Measurements from ENCODE around the gene FBXO42. TPM values are rescaled to one million over a fixed set of nuclear protein-coding genes. Genes with fewer than 3 reads are reported as not detected.
A peak's percentile ranks its signal among the peaks of the same experiment; 100 is the strongest.

FBXO42 gene
- polyA plus RNA-seq, 2 of the 4 experiments (the other 2 are of a cell fraction) = 4.7 to 12.4 TPM

GRCh38 chr1:16218014-16218673, 134.1 kb downstream of the FBXO42 start:
- ChIA-PET CTCF (interaction anchor here (1.4 to 2.4 kb wide), 3 partner anchors 11 to 26 kb away, joined by 4 to 10 read pairs (median 9); no protein-coding TSS in a partner anchor), POLR2A (interaction anchor here (1.1 to 1.8 kb wide), 2 partner anchors 10 to 12 kb away, joined by 3 to 29 read pairs; no protein-coding TSS in a partner anchor)
- DNase-seq (ENCODE audit: low read depth in 1 of 2, low spot score in 1 of 2) (no peak), FAIRE-seq (no peak), ATAC-seq (no peak)
- 89% methylated on average over 7 of the region's 12 CpGs for WGBS (ENCODE audit: missing lambda C conversion rate)
- Histone ChIP-seq H3K9me3 (no peaks in the 10 kb centered on the region), H3K27ac (peak overlapping the region; percentile 70 to 81), H3K4me3 (peak overlapping the region; percentile 46; the same call in 1 of the 3 replicates), H3K4me1 (peaks cover 5% of the 10 kb centered on the region; the same call in 2 of the 3 replicates), H3K4me2 (peak overlapping the region; percentile 94)
- TF ChIP-seq ZFP36 (IDR thresholded peaks at IDR 0.05; ENCODE audit: borderline replicate concordance, partially characterized antibody) (no peak), ZNF302 (CRISPR knock-in tag; IDR thresholded peaks at IDR 0.05) (no peak), TP53 (CRISPR knock-in tag; IDR thresholded peaks at IDR 0.05) (no peak), HES2 (IDR thresholded peaks at IDR 0.05) (no peak), GATA3 (IDR thresholded peaks at IDR 0.05; ENCODE audit: borderline replicate concordance) (no peak), PHF8 (IDR thresholded peaks at IDR 0.05; ENCODE audit: borderline replicate concordance, low read depth) (no peak), POLR2A (IDR thresholded peaks at IDR 0.05; ENCODE audit: low read length) (no peak), MAFK (IDR thresholded peaks at IDR 0.05; ENCODE audit: partially characterized antibody) (no peak), NFE2L2 (conservative IDR thresholded peaks at IDR 0.05; ENCODE audit: low read length) (no peak), REST (IDR thresholded peaks at IDR 0.05) (no peak)
- TF ChIP-seq, protein P1, sequence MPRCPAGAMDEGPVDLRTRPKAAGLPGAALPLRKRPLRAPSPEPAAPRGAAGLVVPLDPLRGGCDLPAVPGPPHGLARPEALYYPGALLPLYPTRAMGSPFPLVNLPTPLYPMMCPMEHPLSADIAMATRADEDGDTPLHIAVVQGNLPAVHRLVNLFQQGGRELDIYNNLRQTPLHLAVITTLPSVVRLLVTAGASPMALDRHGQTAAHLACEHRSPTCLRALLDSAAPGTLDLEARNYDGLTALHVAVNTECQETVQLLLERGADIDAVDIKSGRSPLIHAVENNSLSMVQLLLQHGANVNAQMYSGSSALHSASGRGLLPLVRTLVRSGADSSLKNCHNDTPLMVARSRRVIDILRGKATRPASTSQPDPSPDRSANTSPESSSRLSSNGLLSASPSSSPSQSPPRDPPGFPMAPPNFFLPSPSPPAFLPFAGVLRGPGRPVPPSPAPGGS (IDR thresholded peaks at IDR 0.05) = no peak

DNA sequence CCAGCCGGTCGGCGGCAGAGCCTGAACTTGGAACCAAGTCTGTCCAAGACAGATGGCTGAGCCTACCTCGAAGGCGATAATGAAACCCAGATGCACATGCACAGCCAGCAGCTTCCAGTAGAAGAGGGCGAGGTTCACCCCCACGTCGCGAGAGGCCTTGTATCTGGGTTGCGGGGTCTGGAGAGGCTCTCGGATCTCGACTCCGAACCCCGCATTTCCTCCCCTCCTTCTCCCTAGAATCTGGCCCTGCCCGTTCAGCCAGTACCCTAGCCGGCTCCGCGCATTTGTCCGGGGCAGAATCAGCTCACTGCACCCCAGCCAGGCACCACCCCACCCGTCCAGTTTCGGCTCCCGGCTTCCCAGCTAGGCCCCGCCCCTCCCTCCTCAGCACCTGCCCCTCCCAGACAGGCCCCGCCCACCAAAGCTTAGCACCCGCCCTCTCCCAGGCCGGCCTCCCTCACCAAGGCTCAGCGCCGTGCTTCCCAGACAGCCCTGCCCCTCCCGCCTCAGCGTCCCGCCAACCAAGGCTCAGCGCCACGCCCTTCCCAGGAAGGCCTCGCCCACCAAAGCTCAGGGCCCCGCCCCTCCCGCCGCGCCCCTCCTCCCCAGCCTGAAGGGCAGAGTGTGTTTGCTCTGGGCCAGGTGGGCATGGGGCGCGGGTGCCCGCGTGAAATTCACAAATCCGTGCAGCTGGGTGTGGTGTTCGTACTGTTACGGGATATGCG, 135.1 kb downstream of the FBXO42 start:
- Histone ChIP-seq H3K4me3 (peak overlapping the region; percentile 46), H3K9me3 (no peaks in the 10 kb centered on the region), H3K27ac (peak overlapping the region; percentile 70 to 83), H3K4me2 (peak overlapping the region; percentile 94), H3K4me1 (peaks cover 5% of the 10 kb centered on the region; the same call in 2 of the 3 replicates)
- ChIA-PET CTCF (interaction anchor here (1.4 to 2.4 kb wide), 3 partner anchors 12 to 27 kb away, joined by 4 to 10 read pairs (median 9); no protein-coding TSS in a partner anchor), POLR2A (interaction anchor here (0.6 to 1.8 kb wide), 3 partner anchors 11 to 142 kb away, joined by 3 to 29 read pairs (median 3); no protein-coding TSS in a partner anchor)
- no peak for FAIRE-seq
- ATAC-seq = peak; percentile 95 to 98
- DNase-seq (ENCODE audit: low read depth in 1 of 2, low spot score in 1 of 2) = peak; percentile 66 to 96
- TF ChIP-seq ZFP36 (IDR thresholded peaks at IDR 0.05; ENCODE audit: borderline replicate concordance, partially characterized antibody) (no peak), CBX2 (IDR thresholded peaks at IDR 0.05; ENCODE audit: borderline replicate concordance, low read depth) (no peak), RAD21 (conservative IDR thresholded peaks at IDR 0.05 in 1 of 2, IDR thresholded peaks at IDR 0.05 in 1 of 2) (no peak), RFX5 (IDR thresholded peaks at IDR 0.05) (no peak), ZSCAN20 (CRISPR knock-in tag; IDR thresholded peaks at IDR 0.05) (no peak), REST (IDR thresholded peaks at IDR 0.05) (no peak), ATOH8 (CRISPR knock-in tag; IDR thresholded peaks at IDR 0.05; ENCODE audit: low read depth) (no peak)
- TF ChIP-seq, protein P2, sequence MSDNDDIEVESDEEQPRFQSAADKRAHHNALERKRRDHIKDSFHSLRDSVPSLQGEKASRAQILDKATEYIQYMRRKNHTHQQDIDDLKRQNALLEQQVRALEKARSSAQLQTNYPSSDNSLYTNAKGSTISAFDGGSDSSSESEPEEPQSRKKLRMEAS (IDR thresholded peaks at IDR 0.05) = no peak
- WGBS (ENCODE audit: missing lambda C conversion rate) = 30% methylated on average over 18 of the region's 46 CpGs
